Measurements from ENCODE around the gene CCS.

- TF ChIP-seq CTCF (IDR thresholded peaks at IDR 0.05) (no peak), POLR2A (IDR thresholded peaks at IDR 0.05; ENCODE audit: low read depth) (no peak)
Observed at GRCh38 chr11:66559142-66559865, 33.7 kb upstream of the CCS start.

Measured in esophagus muscularis mucosa (tissue), 3 donors.